Forelimb muscle (tissue), 1 donor: ENCODE data around the gene PIP4K2A. TPM values are rescaled to one million over a fixed set of nuclear protein-coding genes. Genes with fewer than 3 reads are reported as not detected.

Source experiments
- DNase-seq: peaks from one replicate; pipeline ENCODE4 v3.0.0-alpha.2; 2013; ENCODE audit warnings: low read depth
- polyA plus RNA-seq: library from polyadenylated mRNA; unstranded; fragments of 120-200 nt; gene quantifications from one replicate; pipeline ENCODE4 v1.2.1, GENCODE V29; 2013; ENCODE audit not compliant: insufficient read length

The PIP4K2A gene
- polyA plus RNA-seq, 1 donor: 17.3 TPM

DNA sequence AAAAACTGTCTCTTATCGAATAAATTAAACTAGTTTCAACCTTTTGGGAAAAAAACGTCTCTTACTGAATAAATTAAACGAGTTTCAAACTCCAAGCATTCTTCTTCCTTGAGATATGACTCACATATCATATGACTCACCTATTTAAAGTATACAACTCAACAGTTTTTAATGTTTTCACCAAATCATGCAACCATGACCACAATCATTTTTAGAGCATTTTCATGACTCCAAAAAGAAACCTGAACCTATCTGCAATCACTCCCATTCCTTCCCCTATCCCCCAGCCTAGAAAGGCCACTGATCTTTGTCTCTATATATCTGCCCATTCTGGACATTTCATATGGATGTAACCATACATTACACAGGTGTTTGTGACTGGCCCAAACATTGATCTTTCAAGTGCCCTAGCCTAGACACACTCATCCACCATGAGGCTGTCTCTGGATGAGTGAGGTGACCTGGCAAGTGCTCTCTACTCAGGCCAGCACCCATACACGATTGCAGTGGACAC lies 115.3 kb downstream of the PIP4K2A start:
- DNase-seq: no peak

DNA sequence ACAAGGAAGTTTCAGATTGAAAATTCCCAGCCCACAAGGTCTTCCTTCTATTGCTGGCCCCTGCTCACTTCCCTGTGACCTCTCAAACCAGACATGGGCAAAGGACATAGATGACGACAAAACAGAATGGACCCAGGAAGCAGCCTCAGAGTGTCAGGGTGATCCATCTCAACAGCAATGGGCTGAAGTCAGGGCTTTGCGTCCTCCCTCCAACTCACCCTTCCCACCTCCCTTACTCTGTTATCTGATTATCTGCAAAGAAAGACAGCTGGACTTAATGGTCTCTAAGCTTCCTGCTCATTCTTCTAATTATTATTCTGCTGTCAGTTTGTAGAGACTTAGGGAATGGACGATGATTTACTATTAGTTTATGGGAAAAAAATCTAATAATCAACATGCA lies 115.9 kb downstream of the PIP4K2A start:
- DNase-seq: no peak

DNA sequence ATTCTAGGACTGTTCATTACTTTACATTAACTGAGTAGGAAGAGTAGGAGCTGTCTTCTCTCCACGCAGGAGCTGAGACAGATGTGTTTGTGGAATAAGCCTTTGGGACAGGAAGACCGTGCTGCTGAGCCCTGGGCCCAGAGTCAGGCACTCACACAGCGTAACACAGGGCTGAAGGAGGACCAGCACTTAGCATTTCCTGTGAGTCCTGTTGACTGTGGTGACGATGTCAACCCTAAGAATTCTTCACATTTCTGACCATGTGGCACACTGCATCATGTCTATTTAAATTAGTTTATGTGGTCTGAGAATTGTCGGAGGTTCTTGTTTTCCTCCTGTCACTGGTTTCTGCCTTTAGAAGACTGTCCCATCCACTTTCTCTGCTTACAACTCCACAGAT lies 117.2 kb downstream of the PIP4K2A start:
- no peak for DNase-seq

DNA sequence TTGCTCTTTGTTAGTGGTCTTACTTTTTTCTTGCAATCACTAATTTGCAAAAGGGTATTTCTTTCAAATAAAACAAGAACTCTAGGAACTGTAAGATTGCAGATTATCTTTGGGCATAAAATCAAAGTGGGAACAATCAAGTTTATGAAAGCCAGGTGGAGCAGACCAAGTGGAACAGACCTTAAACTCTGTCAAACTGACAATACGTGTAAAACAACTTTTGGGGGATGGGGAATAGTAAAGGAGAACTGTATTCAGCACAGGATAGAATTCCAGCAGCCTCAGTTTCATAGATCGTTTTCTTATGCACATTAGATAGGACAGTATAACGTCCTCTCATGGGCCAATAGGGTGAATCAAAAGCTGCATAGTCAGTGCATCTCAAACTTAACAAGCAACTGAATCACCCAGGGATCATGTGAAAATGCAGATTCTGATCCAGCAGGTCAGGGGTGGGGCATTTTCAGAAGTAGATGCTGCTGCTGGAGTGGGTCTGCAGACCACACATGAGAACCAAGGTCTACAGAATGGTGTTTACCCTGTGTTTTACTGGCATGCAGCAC lies 120.7 kb downstream of the PIP4K2A start:
- no peak for DNase-seq

DNA sequence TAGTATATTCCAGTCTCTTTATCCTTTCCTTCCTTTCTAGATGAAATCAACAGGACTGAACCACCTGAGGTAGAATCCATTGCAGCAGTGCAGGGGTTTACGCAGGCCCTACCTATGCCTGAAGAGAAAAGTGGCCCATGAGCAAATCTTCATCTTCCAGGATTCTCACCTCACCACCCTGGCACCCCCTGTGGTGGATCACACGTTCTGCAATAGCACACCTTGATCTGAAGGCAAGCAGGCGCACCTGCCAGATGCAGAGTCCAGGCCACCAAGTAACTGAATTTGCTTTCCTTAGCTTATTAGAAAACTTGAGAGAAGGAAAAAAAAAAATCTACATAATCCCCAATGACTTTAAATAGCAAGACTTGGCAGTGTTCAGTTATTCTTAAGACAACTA lies 121.4 kb downstream of the PIP4K2A start:
- no peak for DNase-seq

DNA sequence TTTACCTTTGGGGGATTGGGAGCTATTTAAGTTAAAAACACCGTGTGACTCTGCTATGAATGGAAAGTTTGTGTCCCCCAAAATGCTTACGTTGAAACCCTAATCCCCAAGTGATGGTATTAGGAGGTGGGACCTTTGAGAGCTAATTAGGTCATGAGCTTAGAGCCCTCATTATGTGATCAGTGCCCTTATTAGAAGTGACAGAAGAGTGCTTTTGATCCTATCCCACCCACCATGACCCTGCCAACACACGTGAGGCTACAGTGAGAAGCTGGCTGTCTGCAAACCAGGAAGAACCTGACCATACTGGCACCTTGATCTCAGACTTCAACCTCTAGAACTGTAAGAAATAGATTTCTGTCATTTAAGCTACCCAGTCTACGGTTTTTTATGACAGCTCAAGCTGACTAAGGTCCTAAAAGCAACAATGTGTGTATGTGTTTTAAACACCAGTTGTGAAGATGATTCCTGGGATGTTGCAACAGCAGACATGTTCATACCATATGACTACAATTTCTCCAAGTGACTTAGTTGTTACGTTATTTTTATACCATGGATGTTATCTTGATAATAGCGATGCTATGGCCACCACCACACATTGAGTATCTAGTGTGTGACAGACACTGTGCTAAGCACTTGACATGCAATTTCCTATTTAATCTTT lies 124.4 kb downstream of the PIP4K2A start:
- no peak for DNase-seq

DNA sequence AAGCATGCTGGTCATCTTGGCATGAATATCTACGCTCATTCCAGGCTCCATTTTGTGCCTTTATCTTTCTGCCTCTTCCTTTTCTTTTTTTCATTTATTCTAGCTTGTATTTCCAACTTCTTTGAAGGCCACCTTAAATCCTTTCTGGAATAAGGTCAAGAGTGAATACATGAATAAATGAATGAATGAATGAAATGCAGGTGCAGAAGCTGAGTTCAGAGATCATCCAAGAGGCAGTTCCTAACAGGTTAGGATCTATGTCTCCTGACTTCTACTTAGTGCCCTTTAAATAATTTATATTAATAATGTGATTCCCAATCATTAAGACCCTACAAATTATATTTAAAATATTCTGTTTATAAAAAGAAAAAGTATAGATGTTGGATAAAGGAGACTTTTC lies 125.9 kb downstream of the PIP4K2A start:
- no peak for DNase-seq

DNA sequence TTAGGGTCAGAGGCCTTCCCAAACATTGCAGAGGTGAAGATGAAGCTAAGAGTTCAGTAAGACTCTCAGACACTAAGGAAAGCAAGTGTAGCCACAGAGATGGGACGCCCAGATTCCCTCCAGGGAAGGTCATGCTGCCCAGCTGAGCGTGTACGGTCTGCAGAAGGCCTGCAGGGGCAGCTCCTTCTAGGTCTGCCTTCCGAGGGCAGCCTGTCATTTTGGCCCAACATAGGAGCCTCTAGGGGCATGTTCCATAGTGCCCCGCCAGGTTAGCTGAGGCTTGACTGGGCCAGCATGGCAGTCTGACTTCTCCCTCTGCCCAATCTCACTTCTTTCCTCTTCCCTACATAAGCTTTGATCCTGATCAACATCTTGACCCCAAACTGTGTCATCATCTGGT lies 130.7 kb downstream of the PIP4K2A start:
- no peak for DNase-seq

DNA sequence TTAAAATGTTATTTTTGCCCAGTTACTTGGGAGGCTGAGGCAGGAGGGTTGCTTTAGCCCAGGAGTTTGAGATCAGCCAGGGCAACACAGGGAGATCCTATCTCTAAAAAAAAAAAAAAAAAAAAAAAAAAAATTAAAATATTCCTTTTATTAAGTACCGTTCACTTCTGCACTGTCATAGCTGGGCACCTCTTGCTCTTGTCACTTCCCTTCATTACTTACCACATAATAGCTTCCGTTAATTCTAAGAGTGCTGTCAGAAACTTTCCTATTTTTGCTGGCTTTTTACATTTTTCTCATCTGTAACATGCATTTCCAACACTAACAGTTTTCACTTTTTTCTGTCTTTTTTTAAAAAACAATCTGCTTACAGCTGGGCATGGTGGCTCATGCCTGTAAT lies 132.9 kb downstream of the PIP4K2A start:
- no peak for DNase-seq

DNA sequence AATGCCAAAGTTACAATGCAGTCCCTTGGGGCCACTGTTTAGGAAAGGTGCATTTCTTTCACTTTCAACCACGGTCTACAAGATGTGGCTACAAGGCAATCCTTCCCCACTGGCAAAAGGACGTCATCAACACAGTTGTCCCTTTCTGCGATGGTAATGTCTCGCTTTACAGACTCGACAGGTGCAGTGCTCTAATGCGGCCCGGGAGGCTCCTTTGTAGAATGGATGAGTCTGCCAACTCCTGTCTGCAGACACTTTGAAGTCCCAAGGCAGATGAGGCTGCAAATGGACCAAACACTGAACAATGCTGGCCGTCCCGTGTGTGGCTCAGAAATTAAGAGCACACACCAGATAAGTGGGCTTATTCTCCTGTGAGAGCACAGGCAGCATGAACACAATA lies 133.7 kb downstream of the PIP4K2A start:
- no peak for DNase-seq

DNA sequence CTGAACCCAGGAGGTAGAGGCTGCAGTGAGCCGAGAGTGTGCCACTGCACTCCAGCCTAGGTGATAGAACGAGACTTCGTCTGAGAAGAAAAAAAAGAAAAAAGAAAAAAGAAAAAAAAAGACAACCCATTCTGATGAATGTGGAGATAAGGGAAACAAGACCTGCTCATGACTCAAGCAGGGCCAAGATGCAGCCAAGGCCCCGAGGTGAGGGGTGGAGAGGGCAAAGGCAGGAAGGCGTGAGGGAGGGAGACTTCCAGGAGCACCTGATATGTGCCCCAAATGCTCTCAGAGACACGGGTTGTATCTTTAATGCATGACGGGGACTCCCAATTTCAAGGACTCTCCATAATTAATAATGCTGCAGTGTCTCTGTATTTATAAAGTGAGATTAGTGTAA lies 134.6 kb downstream of the PIP4K2A start:
- no peak for DNase-seq

DNA sequence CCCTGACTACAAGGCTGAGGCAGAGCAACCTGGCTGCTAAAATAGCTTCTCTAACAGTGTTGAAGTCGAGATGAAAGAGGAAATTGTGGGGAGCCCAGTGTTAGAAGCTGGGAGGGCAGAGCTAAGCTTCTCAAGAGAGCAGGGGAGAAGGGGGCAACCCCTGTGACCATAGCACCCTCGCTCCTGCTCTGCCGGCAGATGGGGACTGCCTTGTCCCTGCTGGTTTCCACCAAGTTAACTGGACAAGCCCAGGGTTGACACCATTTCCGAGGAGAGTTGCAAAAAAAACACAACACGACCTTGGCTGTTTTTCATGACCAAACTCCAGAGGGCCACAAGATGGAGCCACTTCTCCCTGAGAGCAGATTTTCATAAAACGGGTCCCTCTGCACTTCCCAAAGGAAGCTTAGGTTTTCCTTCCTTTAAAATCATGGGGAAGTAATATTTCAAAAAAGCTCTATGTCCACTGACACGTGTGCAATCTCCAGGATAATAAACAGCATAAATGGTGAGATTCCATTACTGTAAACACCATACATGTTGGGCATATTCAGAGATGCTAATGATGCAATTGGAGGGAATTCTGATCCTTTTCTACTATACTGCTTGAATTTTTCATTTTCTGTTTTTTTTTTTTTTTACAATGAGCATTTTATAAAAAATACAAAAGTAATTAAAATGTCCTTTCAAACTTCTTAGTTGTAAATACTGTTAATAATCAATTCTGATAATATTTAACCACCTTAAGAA lies 140.4 kb downstream of the PIP4K2A start:
- DNase-seq: no peak

DNA sequence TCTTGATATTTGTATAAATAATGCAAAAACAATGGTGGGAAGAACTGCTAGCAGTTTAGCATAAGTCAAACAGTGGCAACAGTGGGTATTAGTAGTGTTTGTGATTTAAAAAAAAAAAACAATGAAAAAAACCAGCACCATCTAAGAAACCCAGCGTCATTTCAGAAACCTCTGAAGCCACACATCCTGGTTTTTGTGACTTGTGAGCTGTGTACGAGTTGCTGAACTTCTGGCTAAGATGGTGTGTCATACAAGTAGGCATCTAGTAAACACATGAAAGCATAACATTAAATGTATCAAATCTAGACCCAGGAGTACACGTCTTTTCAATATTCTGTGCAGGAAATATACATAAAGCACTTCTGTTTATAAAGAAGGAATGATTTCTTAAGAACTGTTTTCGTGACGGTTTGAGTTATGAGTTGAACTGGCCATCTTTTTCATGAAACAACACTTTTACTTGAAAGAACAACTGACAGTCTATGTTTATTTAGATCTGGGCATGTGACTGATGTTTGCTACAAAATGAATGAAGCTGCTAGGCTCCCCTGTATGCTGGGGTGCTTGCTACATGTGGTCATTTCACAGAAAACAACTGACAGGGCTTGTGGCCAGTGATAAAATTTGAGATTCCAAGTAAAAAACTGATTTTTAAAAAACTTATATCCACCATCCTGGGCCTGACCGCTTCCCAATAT lies 143.5 kb downstream of the PIP4K2A start:
- DNase-seq: no peak

DNA sequence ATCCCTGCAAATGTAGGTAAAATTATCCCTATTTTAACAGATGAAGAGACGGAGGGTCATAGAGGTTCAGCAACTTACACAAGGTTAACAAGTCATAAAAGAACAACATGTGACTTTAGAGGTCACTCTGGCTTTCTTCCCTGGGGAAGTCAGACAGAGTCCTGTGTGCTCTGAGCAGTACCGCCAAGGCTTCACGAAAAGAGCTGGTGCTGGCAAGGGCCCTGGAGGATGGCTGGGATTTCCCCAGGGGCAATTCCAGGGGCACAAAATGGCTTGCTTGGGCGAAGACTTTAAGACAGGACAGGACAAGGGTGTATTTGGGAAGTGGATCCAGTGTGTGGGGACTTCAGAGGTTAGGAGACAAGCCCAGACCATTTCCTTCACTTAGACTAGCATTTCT lies 144.1 kb downstream of the PIP4K2A start:
- DNase-seq: no peak

DNA sequence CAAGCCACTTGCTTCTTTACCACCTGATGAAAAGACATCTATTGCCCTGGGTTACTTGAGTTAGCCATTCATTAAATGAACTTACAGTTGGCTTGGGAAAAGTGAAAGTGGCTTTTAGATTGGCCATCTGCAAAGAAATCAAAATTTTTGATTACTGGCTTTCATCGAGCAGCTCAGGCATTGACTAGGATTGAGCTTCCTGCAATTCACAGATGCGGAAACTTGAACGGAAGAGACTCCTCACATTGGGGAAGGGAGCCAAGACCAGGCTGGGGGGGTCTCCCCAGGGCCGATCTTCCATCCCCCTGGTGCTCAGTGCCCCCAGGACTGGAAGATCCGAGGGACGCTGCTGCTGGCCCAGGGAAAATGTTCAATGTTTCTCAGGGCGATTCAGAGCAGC lies 145.4 kb downstream of the PIP4K2A start:
- no peak for DNase-seq

DNA sequence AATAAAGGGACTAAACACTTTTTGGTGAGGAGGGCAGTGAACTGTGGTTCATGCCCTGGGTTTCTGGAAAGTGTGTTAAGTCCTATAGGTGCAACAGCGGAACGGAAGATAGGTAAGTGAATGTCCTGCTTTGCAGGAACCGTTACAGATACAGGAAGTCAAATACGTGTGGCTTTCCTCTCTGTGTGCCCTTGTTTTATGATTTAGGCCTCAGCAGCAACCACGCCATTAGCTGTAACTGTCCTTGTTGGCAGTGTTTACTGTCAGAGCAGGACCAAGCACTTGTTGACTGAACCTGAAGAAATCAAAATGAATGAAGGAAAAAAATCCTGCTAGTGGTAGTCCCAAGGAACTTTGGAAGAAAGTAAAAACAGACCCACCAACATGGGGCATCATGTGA lies 150.3 kb downstream of the PIP4K2A start:
- DNase-seq: no peak

DNA sequence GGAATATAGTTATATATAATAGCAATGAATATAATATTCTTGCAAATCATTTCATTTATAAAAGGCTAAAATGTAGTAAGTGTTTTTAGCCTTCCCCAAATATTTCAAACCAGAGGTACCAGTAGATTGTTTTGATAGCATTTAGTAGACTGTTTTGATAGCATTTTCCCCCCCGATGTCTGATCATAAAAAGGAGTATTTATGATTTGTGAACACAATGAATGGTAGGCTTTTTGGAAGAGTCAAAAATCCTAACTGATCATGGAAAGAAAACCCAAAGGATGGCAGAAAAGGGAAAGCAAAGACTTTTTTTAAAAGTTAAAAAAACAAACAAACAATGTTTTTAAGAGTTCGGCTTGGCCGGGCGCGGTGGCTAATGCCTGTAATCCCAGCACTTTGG lies 152.5 kb downstream of the PIP4K2A start:
- no peak for DNase-seq

DNA sequence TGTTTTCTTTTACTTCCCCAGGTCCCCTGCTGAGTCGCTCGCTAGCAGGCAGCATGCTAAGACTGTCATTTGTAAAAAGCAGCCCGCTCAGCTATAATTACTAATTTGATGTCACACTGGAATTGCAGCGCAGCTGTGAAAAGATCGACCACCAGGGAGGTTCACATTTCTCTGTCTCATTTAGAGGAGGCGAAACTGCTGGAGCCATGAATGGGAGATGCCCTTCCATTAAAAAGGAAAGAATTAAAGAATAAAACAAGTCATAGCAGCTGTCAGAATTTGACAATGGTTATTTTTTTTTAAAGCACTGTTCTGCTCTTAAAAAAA lies 153.5 kb downstream of the PIP4K2A start:
- DNase-seq: no peak

DNA sequence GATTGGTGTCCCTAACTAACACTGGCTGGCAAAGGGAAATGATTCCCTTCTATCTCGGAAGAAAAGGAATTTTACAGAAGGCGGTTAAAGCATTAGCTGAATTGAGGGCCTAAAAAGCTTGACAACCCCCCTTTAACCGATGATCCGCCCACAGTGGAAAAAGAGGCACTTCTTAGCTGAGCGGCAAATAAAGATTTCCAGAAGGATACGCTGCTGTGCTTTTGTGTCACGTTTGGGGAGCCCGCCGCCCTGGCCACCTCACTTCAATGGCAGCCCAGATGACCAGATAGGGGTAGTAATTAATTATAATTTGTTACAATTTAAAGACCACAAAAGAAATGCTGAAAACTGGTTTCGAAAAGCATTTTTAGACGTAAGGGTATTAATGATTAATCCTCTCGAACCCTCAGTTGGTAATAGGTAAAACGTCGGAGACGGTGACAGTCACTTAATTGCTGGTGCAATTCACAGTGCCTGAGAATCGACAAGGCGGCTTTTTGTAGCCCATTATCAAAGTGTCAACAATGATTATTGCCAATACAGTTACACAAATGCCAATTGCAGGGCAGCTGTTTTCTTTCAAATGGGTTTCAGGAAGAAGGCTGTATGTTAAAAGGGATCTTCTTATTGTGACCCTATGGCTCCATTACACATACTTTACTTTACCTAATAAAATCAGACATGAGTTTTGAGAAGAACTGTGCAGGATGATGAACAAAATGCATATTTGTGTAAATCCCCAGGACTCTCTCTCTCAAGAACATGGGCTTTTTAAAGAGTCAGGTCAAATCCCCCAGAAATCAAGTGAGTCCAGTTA lies 154.1 kb downstream of the PIP4K2A start:
- no peak for DNase-seq

DNA sequence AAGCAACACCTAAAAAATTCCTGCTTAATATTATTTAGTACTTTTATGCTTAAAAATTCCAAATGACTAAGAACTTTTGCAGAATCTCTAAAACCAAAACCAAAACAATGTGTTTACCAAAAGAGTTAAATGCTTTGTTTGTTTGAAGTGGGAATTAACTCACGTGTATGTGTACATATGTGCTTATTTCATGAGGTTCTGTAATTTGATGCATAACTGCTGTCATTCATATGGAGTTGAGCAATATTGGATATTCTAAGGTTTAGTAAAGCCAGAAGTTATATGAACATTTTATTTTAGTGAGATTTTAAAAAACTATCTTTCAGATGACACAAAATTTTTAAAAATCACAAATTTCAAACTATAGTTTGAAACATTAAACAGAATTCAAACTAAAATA lies 157.1 kb downstream of the PIP4K2A start:
- DNase-seq: no peak

DNA sequence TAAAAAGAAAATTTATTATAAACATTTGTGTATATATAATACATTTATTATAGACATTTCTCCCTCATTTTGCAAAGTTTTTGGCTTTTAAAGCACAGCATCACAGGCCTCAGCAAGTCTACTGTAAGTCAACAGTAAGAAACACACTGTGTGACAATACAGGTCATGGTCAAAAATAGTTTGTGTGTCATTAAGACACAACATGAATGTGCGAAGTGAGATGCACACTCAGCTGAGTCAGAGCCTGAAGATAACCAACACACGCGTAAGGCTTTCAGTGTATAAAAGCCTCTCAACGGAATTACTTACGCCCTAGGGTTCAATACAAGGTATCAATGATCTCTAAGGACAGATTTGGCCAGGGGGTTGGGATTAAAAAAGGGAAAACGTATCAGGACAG lies 157.6 kb downstream of the PIP4K2A start:
- no peak for DNase-seq
